HepG2 (cell line): ENCODE data around the gene LMOD3. TPM values are rescaled to one million over a fixed set of nuclear protein-coding genes. Genes with fewer than 3 reads are reported as not detected.

Experiments
- ATAC-seq: fragments of 200-7000 bp; cut with Tn5 transposase; 3 replicates; pipeline ENCODE4 v1.9.1; 2020; ENCODE audit warnings: mild to moderate bottlenecking, moderate library complexity
- BruUV-seq: library from RNA; stranded (reverse); fragments of 400-500 nt; replicated peaks from 2 replicates; lab custom pipeline; 2021; lab: Mats Ljungman, UMichigan
- CTCF ChIA-PET: fragments of 300-600 bp; formaldehyde crosslinking; extraction: SDS; loops from one replicate; lab custom pipeline; 2021; ENCODE audit warnings: low total read pairs, inconsistent platforms, low intra/inter-chr PET ratio; lab: Yijun Ruan, JAX
- POLR2A ChIA-PET: fragments of 350-600 bp; sonication (Branson Sonifier 250); formaldehyde crosslinking; loops from one replicate; lab custom pipeline; 2020; ENCODE audit warnings: antibody characterized with exemption, inconsistent platforms; lab: Yijun Ruan, JAX
- DNase-seq: peaks from one replicate; pipeline ENCODE4 v3.0.0-alpha.2; 2015; ENCODE audit warnings: low spot score
- FAIRE-seq: peaks from 3 replicates; lab custom pipeline; 2011; peaks lifted over from hg19 to GRCh38; lab: Jason Lieb, UNC
- H2AFZ ChIP-seq: one replicate; pipeline ENCODE4 v1.6.1; 2011; ENCODE audit warnings: low read length, inconsistent platforms
- H3K27ac ChIP-seq: fragments of 300-600 bp; 3 replicates; pipeline ENCODE4 v1.8.0; 2011; ENCODE audit warnings: mixed run types, mild to moderate bottlenecking, mixed read lengths, low read length, inconsistent platforms; ENCODE audit not compliant: insufficient read depth; ENCODE audit errors: extremely low read length
- H3K27me3 ChIP-seq, 2 experiments: fragments of 200-600 bp in 1 of 2; 2 replicates in 1 of 2; 3 replicates in 1 of 2; pipeline versions ENCODE4 v1.6.0 to v1.8.0; 2011; ENCODE audit warnings: low read length in 2 of 2, mild to moderate bottlenecking in 2 of 2, moderate library complexity in 2 of 2, inconsistent platforms in 1 of 2; ENCODE audit not compliant: insufficient read depth in 2 of 2, control insufficient read depth in 1 of 2
- H3K36me3 ChIP-seq, 2 experiments: fragments of 200-600 bp in 1 of 2; replicated peaks in 1 of 2; 2 replicates in 1 of 2; 3 replicates in 1 of 2; pipeline versions ENCODE4 v1.5.1 to v1.8.0; 2011; ENCODE audit warnings: low read length in 2 of 2, inconsistent platforms in 1 of 2; ENCODE audit not compliant: insufficient read depth in 2 of 2, control insufficient read depth in 1 of 2
- H3K4me1 ChIP-seq: 2 replicates; pipeline ENCODE4 v1.5.1; 2012; ENCODE audit warnings: low read length, inconsistent platforms; ENCODE audit not compliant: insufficient read depth
- H3K4me2 ChIP-seq: 2 replicates; pipeline ENCODE4 v1.6.0; 2011; ENCODE audit warnings: low read depth, low read length, inconsistent platforms
- H3K4me3 ChIP-seq, 3 experiments: fragments of 200-600 bp in 1 of 3; sonication (generic), shearing (Covaris generic) in 1 of 3; replicated peaks in 1 of 3; 2 replicates each; pipeline ENCODE4 v1.5.1; 2011 to 2016; ENCODE audit warnings: low read length in 3 of 3, inconsistent platforms in 2 of 3, low read depth in 2 of 3, mild to moderate bottlenecking in 2 of 3, control low read depth in 1 of 3, mixed read lengths in 1 of 3; ENCODE audit not compliant: insufficient read depth in 1 of 3
- H3K79me2 ChIP-seq: one replicate; pipeline ENCODE4 v1.6.1; 2011; ENCODE audit warnings: low read length, inconsistent platforms; ENCODE audit not compliant: insufficient read depth
- H3K9ac ChIP-seq: 2 replicates; pipeline ENCODE4 v1.6.0; 2011; ENCODE audit warnings: mild to moderate bottlenecking, low read depth, low read length, inconsistent platforms; ENCODE audit not compliant: insufficient read depth
- H3K9me3 ChIP-seq: 2 replicates; pipeline ENCODE4 v1.5.1; 2012; ENCODE audit warnings: mild to moderate bottlenecking, low read length
- H4K20me1 ChIP-seq: 2 replicates; pipeline ENCODE4 v1.6.0; 2011; ENCODE audit warnings: inconsistent platforms, mild to moderate bottlenecking, low read length, moderate library complexity; ENCODE audit not compliant: insufficient read depth
- GLMP ChIP-seq: sonication (generic); formaldehyde crosslinking; IDR thresholded peaks from 2 replicates; pipeline ENCODE4 v1.9.0; 2021; ENCODE audit warnings: missing genetic modification reagents, mild to moderate bottlenecking, borderline replicate concordance
- KLF11 ChIP-seq: IDR thresholded peaks from 2 replicates; pipeline ENCODE4 v1.6.1; 2016; ENCODE audit warnings: missing compliant biosample characterization
- MIER2 ChIP-seq: IDR thresholded peaks from 2 replicates; pipeline ENCODE4 v1.6.1; 2016; ENCODE audit warnings: missing biosample characterization, missing genetic modification reagents
- MTA3 ChIP-seq: sonication (generic); formaldehyde crosslinking; IDR thresholded peaks from 2 replicates; pipeline ENCODE4 v1.4.0; 2020; ENCODE audit warnings: missing genetic modification reagents
- NFIC ChIP-seq: IDR thresholded peaks from 2 replicates; pipeline ENCODE4 v1.6.1; 2012; ENCODE audit warnings: mild to moderate bottlenecking, low read length, inconsistent platforms
- NR2F6 ChIP-seq, 2 experiments: IDR thresholded peaks; 2 replicates each; pipeline ENCODE4 v1.6.1; 2016; ENCODE audit warnings: antibody characterized with exemption in 1 of 2, mild to moderate bottlenecking in 1 of 2
- ZNF225 ChIP-seq: sonication (generic); formaldehyde crosslinking; IDR thresholded peaks from 2 replicates; pipeline ENCODE4 v1.4.0; 2020; ENCODE audit warnings: mild to moderate bottlenecking, missing genetic modification reagents
- ZNF850 ChIP-seq: sonication (generic); formaldehyde crosslinking; conservative IDR thresholded peaks from 2 replicates; pipeline ENCODE4 v1.9.0; 2021; ENCODE audit warnings: mild to moderate bottlenecking, missing genetic modification reagents
- WGBS: methylation state at CpG from one replicate; pipeline ENCODE4 v1.1.6; 2017; ENCODE audit warnings: low lambda C conversion rate; 5-methylcytosine and 5-hydroxymethylcytosine counted together
- in situ Hi-C: cut with HindIII; loops from 2 replicates; pipeline ENCODE4 v1.10.0; 2017; ENCODE audit warnings: low pct_unique_long_range_greater_than_20kb; ENCODE audit not compliant: extremely low pct_ligation_motif_present
- intact Hi-C: fragments of 100-400 bp; cut with micrococcal nuclease; formaldehyde crosslinking; loops from one replicate; pipeline ENCODE4 v1.10.0; 2022; ENCODE audit not compliant: unreplicated experiment
- polyA plus RNA-seq, 8 experiments: library from polyadenylated mRNA; depleted of rRNA in 3 of 8; stranded (reverse) in 7 of 8; unstranded in 1 of 8; fragments of >200 nt; fragmentation: Illumina TruSeq in 4 of 8; extraction: Trizol in 4 of 8; gene quantifications; 2 replicates each; pipeline versions ENCODE4 v1.2.1 to v1.2.3, GENCODE V29; 2011 to 2016; ENCODE audit warnings: low read depth in 4 of 8, missing spikeins in 1 of 8, mixed read lengths in 1 of 8; ENCODE audit not compliant: insufficient read depth in 1 of 8
- total RNA-seq, 5 experiments: library from RNA; depleted of rRNA; stranded (reverse); fragments of >200 nt; fragmentation: Illumina TruSeq; extraction: Trizol; gene quantifications; 2 replicates each; pipeline ENCODE4 v1.2.3, GENCODE V29; 2016; ENCODE audit warnings: low read depth in 1 of 5
- TF ChIP-seq, protein P1 (sequence below): sonication (generic); formaldehyde crosslinking; IDR thresholded peaks from 2 replicates; pipeline ENCODE4 v1.4.0; 2020; ENCODE audit warnings: missing genetic modification reagents, borderline replicate concordance

Gene LMOD3
- total and polyA plus RNA-seq, 2 of the 13 experiments (the other 11 are each of a cell fraction or from before 2014, with no cell fraction given) = not detected

DNA sequence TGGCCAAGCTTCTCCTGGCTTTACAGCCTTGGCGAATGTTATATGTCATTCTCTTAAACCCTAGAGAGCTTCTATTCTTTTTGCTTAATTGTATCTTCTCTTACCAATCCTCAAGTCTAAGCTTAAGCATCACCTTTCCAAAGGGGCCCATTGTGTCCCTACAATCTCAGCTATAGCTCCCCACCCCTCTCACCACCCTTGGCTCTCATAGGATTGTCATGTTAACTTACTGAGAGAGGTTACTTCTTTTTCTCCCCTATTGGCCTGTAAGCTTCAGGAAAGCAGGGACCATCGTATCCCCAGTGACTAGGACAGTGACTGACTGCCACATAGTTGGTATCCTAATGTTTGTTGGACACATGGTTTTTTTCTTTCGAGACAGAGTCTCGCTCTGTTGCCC lies 43.3 kb upstream of the LMOD3 start:
- no peaks in the 10 kb centered on the region for H3K4me1 ChIP-seq
- no peak for TF ChIP-seq NFIC
- TF ChIP-seq, protein P1, sequence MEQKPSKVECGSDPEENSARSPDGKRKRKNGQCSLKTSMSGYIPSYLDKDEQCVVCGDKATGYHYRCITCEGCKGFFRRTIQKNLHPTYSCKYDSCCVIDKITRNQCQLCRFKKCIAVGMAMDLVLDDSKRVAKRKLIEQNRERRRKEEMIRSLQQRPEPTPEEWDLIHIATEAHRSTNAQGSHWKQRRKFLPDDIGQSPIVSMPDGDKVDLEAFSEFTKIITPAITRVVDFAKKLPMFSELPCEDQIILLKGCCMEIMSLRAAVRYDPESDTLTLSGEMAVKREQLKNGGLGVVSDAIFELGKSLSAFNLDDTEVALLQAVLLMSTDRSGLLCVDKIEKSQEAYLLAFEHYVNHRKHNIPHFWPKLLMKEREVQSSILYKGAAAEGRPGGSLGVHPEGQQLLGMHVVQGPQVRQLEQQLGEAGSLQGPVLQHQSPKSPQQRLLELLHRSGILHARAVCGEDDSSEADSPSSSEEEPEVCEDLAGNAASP (CRISPR knock-in tag) = no peak
- TF ChIP-seq GLMP (CRISPR knock-in tag) = no peak
- TF ChIP-seq ZNF850 (CRISPR knock-in tag) = no peak
- TF ChIP-seq NR2F6 (IDR thresholded peaks at IDR 0.05) = no peak
- no peak for TF ChIP-seq NR2F6 (CRISPR knock-in tag; IDR thresholded peaks at IDR 0.05)
- no peak for TF ChIP-seq MTA3 (CRISPR knock-in tag)
- TF ChIP-seq MIER2 (CRISPR knock-in tag) = no peak
- TF ChIP-seq ZNF225 (CRISPR knock-in tag) = no peak
- TF ChIP-seq KLF11 = no peak
- no peaks in the 10 kb centered on the region for H3K79me2 ChIP-seq
- H3K4me3 ChIP-seq = no peak overlapping the region
- ChIA-PET POLR2A (no interaction called here), CTCF (no interaction called here)
- intact Hi-C loops = no loop called here
- WGBS = 65% methylated on average over 4 of the region's 4 CpGs
- H3K4me2 ChIP-seq = no peak overlapping the region
- no peak overlapping the region for H3K9ac ChIP-seq
- no peaks in the 10 kb centered on the region for H3K9me3 ChIP-seq
- H3K27ac ChIP-seq = no peak overlapping the region
- no peak overlapping the region for H2AFZ ChIP-seq
- no TSS peak for BruUV-seq
- DNase-seq (no peak), FAIRE-seq (no peak), ATAC-seq (no peak)
- H4K20me1 ChIP-seq = no peaks in the 10 kb centered on the region
- no peaks in the 10 kb centered on the region for H3K27me3 ChIP-seq
- in situ Hi-C loops = loop anchor here (25.0 kb wide), 1 partner anchor 247 kb away; no protein-coding TSS in a partner anchor
- H3K36me3 ChIP-seq = no peaks in the 10 kb centered on the region
